Prostate gland (tissue), 2 donors: ENCODE data around the gene RHOT2.

Experiments
- POLR2A ChIP-seq: fragments of 450-650 bp; IDR thresholded peaks from one replicate; pipeline ENCODE4 v1.6.1; 2016; ENCODE audit warnings: antibody characterized with exemption, mild to moderate bottlenecking
- POLR2AphosphoS5 ChIP-seq: sonication (generic); formaldehyde crosslinking; IDR thresholded peaks from one replicate; pipeline ENCODE4 v1.6.1; 2017; ENCODE audit warnings: antibody characterized with exemption
- TF ChIP-seq, protein P1 (sequence below), 4 experiments: fragments of 200-600 bp in 2 of 4; fragments of 450-650 bp in 2 of 4; sonication (generic) in 2 of 4; IDR thresholded peaks; 1 replicate in 3 of 4; 2 replicates in 1 of 4; pipeline ENCODE4 v1.5.1; 2016 to 2019; ENCODE audit warnings: antibody characterized with exemption in 4 of 4, mild to moderate bottlenecking in 2 of 4, moderate library complexity in 2 of 4

DNA sequence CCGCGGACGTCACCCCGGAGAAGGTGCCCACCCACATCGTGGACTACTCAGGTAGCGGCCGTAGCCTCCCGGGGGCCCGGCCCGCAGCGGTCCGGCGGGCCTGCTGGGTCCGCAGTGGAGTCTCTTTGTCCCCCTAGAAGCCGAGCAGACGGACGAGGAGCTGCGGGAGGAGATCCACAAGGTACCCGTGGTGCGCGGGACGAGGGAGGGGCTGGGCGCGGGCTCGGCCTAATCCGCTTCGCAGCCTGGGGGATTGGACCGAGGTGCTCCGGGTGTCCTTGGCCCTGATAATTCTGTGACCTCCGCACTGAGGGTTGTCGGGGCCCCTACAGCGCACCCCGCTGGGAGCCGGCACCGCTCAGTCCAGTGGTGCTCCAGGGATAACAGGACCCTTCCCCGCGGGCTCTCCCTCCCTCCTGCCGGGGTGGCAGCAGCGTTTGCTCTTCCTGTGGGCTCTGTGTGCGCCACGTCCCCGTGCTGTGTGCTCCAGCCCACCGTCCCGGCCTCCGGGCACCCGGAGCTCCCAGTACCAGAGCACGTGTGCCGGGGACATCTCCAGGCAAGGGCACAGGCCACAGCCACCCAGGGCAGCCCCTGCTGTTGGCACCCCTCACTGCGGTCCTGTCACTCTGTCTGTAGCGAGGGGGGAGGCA, 713 bp downstream of the RHOT2 start:
- TF ChIP-seq, protein P1, sequence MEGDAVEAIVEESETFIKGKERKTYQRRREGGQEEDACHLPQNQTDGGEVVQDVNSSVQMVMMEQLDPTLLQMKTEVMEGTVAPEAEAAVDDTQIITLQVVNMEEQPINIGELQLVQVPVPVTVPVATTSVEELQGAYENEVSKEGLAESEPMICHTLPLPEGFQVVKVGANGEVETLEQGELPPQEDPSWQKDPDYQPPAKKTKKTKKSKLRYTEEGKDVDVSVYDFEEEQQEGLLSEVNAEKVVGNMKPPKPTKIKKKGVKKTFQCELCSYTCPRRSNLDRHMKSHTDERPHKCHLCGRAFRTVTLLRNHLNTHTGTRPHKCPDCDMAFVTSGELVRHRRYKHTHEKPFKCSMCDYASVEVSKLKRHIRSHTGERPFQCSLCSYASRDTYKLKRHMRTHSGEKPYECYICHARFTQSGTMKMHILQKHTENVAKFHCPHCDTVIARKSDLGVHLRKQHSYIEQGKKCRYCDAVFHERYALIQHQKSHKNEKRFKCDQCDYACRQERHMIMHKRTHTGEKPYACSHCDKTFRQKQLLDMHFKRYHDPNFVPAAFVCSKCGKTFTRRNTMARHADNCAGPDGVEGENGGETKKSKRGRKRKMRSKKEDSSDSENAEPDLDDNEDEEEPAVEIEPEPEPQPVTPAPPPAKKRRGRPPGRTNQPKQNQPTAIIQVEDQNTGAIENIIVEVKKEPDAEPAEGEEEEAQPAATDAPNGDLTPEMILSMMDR (IDR thresholded peaks at IDR 0.05), result no peak
- TF ChIP-seq POLR2AphosphoS5 (no peak), POLR2A (no peak)
